ENCODE measurements around the gene RUVBL2.
A peak's percentile ranks its signal among the peaks of the same experiment; 100 is the strongest.

Gene RUVBL2

GRCh38 chr19:48962029-48962848 is 31.4 kb upstream of the RUVBL2 start:
- Mint-ChIP-seq H3K4me3 (peak overlapping the region; percentile 54), H3K27me3 (ENCODE audit: low read depth, poor library complexity) (peaks cover 7% of the 10 kb centered on the region), H3K4me1 (peaks cover 60% of the 10 kb centered on the region), H3K36me3 (ENCODE audit: low read depth) (peaks cover 43% of the 10 kb centered on the region), H3K27ac (peak overlapping the region; percentile 98), H3K9me3 (no peaks in the 10 kb centered on the region)
- TF ChIP-seq CTCF (IDR thresholded peaks at IDR 0.05) = no peak
- no peak for DNase-seq

- peaks cover 42% of the 10 kb centered on the region for H3K36me3 Mint-ChIP-seq (ENCODE audit: low read depth)
- peak overlapping the region; percentile 54 for H3K4me3 Mint-ChIP-seq
- peak overlapping the region; percentile 98 for H3K27ac Mint-ChIP-seq
- no peak for DNase-seq
- peaks cover 63% of the 10 kb centered on the region for H3K4me1 Mint-ChIP-seq
- no peak for TF ChIP-seq CTCF (IDR thresholded peaks at IDR 0.05)
- no peaks in the 10 kb centered on the region for H3K9me3 Mint-ChIP-seq
- peaks cover 7% of the 10 kb centered on the region for H3K27me3 Mint-ChIP-seq (ENCODE audit: low read depth, poor library complexity)
These were observed 30.9 kb upstream of the RUVBL2 start for GRCh38 chr19:48962849-48963165.

GRCh38 chr19:48963371-48964204 is 30.1 kb upstream of the RUVBL2 start:
- peak; percentile 61 for DNase-seq
- peaks cover 41% of the 10 kb centered on the region for H3K36me3 Mint-ChIP-seq (ENCODE audit: low read depth)
- peaks cover 63% of the 10 kb centered on the region for H3K4me1 Mint-ChIP-seq
- no peak for TF ChIP-seq CTCF (IDR thresholded peaks at IDR 0.05)
- peak overlapping the region; percentile 99 for H3K4me3 Mint-ChIP-seq
- H3K27me3 Mint-ChIP-seq (ENCODE audit: low read depth, poor library complexity) = peaks cover 7% of the 10 kb centered on the region
- peak overlapping the region; percentile 94 for H3K27ac Mint-ChIP-seq
- H3K9me3 Mint-ChIP-seq = no peaks in the 10 kb centered on the region

GRCh38 chr19:48964205-48965039 is 29.3 kb upstream of the RUVBL2 start:
- Mint-ChIP-seq H3K27me3 (ENCODE audit: low read depth, poor library complexity) (peaks cover 7% of the 10 kb centered on the region), H3K4me1 (peaks cover 63% of the 10 kb centered on the region), H3K4me3 (peak overlapping the region; percentile 99), H3K27ac (peak overlapping the region; percentile 94), H3K36me3 (ENCODE audit: low read depth) (peaks cover 39% of the 10 kb centered on the region), H3K9me3 (no peaks in the 10 kb centered on the region)
- DNase-seq = no peak
- TF ChIP-seq CTCF (IDR thresholded peaks at IDR 0.05) = no peak

GRCh38 chr19:48965040-48965805 is 28.5 kb upstream of the RUVBL2 start, which contains the start of gene FTL:
Gene FTL (plus strand): TSS chr19:48965309. CDS start chr19:48965508, 199 bp downstream.
- TF ChIP-seq CTCF (IDR thresholded peaks at IDR 0.05) = no peak
- peaks cover 7% of the 10 kb centered on the region for H3K27me3 Mint-ChIP-seq (ENCODE audit: low read depth, poor library complexity)

More at GRCh38 chr19:48965040-48965805, 28.5 kb upstream of the RUVBL2 start, which contains the start of gene FTL:
- Mint-ChIP-seq H3K4me1 (peaks cover 70% of the 10 kb centered on the region), H3K36me3 (ENCODE audit: low read depth) (peaks cover 46% of the 10 kb centered on the region), H3K9me3 (no peaks in the 10 kb centered on the region), H3K4me3 (peak within 1 kb of the TSS; percentile 99), H3K27ac (peak within 1 kb of the TSS; percentile 94)
- peak; percentile 94 for DNase-seq

All from nephron progenitor cell (in vitro differentiated cells).